SH-SY5Y (cell line): Measurements from ENCODE around the gene DOC2A.

Experiments used
- GATA2 ChIP-seq: IDR thresholded peaks from 2 replicates; pipeline ENCODE4 v1.6.1; 2011; ENCODE audit warnings: mild to moderate bottlenecking, low read depth, low read length
- GATA3 ChIP-seq: IDR thresholded peaks from 2 replicates; pipeline ENCODE4 v1.6.1; 2011; ENCODE audit warnings: low read depth, mild to moderate bottlenecking, low read length, moderate library complexity

DOC2A gene

GRCh38 chr16:30010844-30011713 lies at the start of gene DOC2A:
TSS of gene DOC2A (minus strand) at chr16:30011027. CDS start at chr16:30010222, 805 bp downstream.
- no peak for TF ChIP-seq GATA3
- TF ChIP-seq GATA2: no peak

- TF ChIP-seq GATA3 (no peak), GATA2 (no peak)
Measured at GRCh38 chr16:30060346-30060745, 49.5 kb upstream of the DOC2A start.

- no peak for TF ChIP-seq GATA2
- TF ChIP-seq GATA3: no peak
Measured at GRCh38 chr16:30054959-30055553, 44.2 kb upstream of the DOC2A start.

GRCh38 chr16:30054451-30054850 lies 43.6 kb upstream of the DOC2A start:
- no peak for TF ChIP-seq GATA3
- TF ChIP-seq GATA2: no peak

GRCh38 chr16:30053376-30054015 lies 42.7 kb upstream of the DOC2A start:
- no peak for TF ChIP-seq GATA3
- no peak for TF ChIP-seq GATA2

GRCh38 chr16:30052671-30053372 lies 42.0 kb upstream of the DOC2A start:
- TF ChIP-seq GATA2 (no peak), GATA3 (no peak)

- TF ChIP-seq GATA2: no peak
- TF ChIP-seq GATA3: no peak
Measured at GRCh38 chr16:30051518-30051917, 40.7 kb upstream of the DOC2A start.

GRCh38 chr16:30049871-30050270 lies 39.0 kb upstream of the DOC2A start:
- TF ChIP-seq GATA3: no peak
- TF ChIP-seq GATA2: no peak

GRCh38 chr16:30046588-30046987 lies 35.8 kb upstream of the DOC2A start:
- TF ChIP-seq GATA2 (no peak), GATA3 (no peak)

GRCh38 chr16:30046178-30046577 lies 35.4 kb upstream of the DOC2A start:
- TF ChIP-seq GATA2 (no peak), GATA3 (no peak)

GRCh38 chr16:30041841-30042240 lies 31.0 kb upstream of the DOC2A start:
- no peak for TF ChIP-seq GATA3
- no peak for TF ChIP-seq GATA2

- TF ChIP-seq GATA2 (no peak), GATA3 (no peak)
Measured at GRCh38 chr16:30040221-30040620, 29.4 kb upstream of the DOC2A start.

- no peak for TF ChIP-seq GATA2
- TF ChIP-seq GATA3: no peak
Measured at GRCh38 chr16:30033270-30033669, 22.4 kb upstream of the DOC2A start.
